ENCODE measurements around the gene STPG4. TPM values are rescaled to one million over a fixed set of nuclear protein-coding genes. Genes with fewer than 3 reads are reported as not detected.

STPG4 gene
- total RNA-seq, 1 experiment from 2014 or later, result 0.13 TPM

GRCh38 chr2:47160211-47160610, 5.1 kb upstream of the STPG4 start:
- Histone ChIP-seq H2BK5ac (ENCODE audit: insufficient read length, low read length) (no peak overlapping the region), H3K4me2 (ENCODE audit: insufficient read depth, insufficient read length, low read length) (no peak overlapping the region), H3K56ac (ENCODE audit: insufficient read length, low read depth, low read length) (no peak overlapping the region), H3K27me3 (ENCODE audit: insufficient read depth, low read length) (no peaks in the 10 kb centered on the region), H3K27ac (ENCODE audit: insufficient read length, low read depth, low read length) (no peak overlapping the region), H3K23ac (ENCODE audit: insufficient read length, low read depth, low read length) (no peak overlapping the region), H2BK15ac (ENCODE audit: low read depth, low read length) (no peak overlapping the region), H4K5ac (ENCODE audit: insufficient read length, low read depth, low read length) (no peak overlapping the region), H2BK120ac (ENCODE audit: low read depth, low read length, poor library complexity, severe bottlenecking) (no peak overlapping the region), H4K91ac (ENCODE audit: insufficient read length, low read depth, low read length) (no peak overlapping the region), H3K4me1 (ENCODE audit: insufficient read depth, low read length) (no peaks in the 10 kb centered on the region), H3K9me3 (ENCODE audit: control insufficient read depth, low read depth, low read length) (no peaks in the 10 kb centered on the region), H3K14ac (ENCODE audit: insufficient read depth, low read length) (no peak overlapping the region), H2BK20ac (ENCODE audit: low read depth, low read length, poor library complexity, severe bottlenecking) (no peak overlapping the region), H3K79me1 (ENCODE audit: insufficient read depth, low read depth, low read length, poor library complexity, severe bottlenecking) (no peaks in the 10 kb centered on the region), H3K23me2 (ENCODE audit: insufficient read length, low read depth, low read length, poor library complexity, severe bottlenecking) (no peaks in the 10 kb centered on the region), H4K8ac (replicated peaks; ENCODE audit: insufficient read length, low read depth, low read length) (no peak overlapping the region), H2AFZ (ENCODE audit: low read length) (no peak overlapping the region), H3K79me2 (ENCODE audit: insufficient read depth, low read length) (peaks cover 6% of the 10 kb centered on the region; the same call in 1 of the 2 replicates), H2AK5ac (ENCODE audit: insufficient read length, low read length) (no peak overlapping the region), H4K20me1 (ENCODE audit: control insufficient read depth, insufficient read depth, insufficient read length) (no peaks in the 10 kb centered on the region), H3K9ac (ENCODE audit: extremely low read depth, insufficient read length, low read length) (no peak overlapping the region), H2BK12ac (ENCODE audit: insufficient read length, low read depth, low read length) (no peak overlapping the region), H3T11ph (ENCODE audit: low read length) (no peak overlapping the region), H3K18ac (ENCODE audit: insufficient read length, low read depth, low read length) (no peak overlapping the region), H3K4ac (ENCODE audit: low read depth, low read length) (no peak overlapping the region)
- H3K4me3 Mint-ChIP-seq, result no peak overlapping the region
- H3K27ac Mint-ChIP-seq, result no peak overlapping the region
- H3K4me1 Mint-ChIP-seq, result no peaks in the 10 kb centered on the region
- peaks cover 31 to 64% (median 51%) of the 10 kb centered on the region in 3 experiments for H3K36me3 Mint-ChIP-seq (ENCODE audit: insufficient read depth in 1 of 3, low read depth in 3 of 3)
- WGBS (ENCODE audit: extremely low coverage, insufficient read length, low lambda C conversion rate), result no CpG with 5 or more reads among the region's 3 CpGs
- TF ChIP-seq, protein P1, sequence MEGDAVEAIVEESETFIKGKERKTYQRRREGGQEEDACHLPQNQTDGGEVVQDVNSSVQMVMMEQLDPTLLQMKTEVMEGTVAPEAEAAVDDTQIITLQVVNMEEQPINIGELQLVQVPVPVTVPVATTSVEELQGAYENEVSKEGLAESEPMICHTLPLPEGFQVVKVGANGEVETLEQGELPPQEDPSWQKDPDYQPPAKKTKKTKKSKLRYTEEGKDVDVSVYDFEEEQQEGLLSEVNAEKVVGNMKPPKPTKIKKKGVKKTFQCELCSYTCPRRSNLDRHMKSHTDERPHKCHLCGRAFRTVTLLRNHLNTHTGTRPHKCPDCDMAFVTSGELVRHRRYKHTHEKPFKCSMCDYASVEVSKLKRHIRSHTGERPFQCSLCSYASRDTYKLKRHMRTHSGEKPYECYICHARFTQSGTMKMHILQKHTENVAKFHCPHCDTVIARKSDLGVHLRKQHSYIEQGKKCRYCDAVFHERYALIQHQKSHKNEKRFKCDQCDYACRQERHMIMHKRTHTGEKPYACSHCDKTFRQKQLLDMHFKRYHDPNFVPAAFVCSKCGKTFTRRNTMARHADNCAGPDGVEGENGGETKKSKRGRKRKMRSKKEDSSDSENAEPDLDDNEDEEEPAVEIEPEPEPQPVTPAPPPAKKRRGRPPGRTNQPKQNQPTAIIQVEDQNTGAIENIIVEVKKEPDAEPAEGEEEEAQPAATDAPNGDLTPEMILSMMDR (conservative IDR thresholded peaks at IDR 0.05), result no peak
- H3K9me3 Mint-ChIP-seq, result no peaks in the 10 kb centered on the region
- DNase-seq, result no peak
- H3K27me3 Mint-ChIP-seq (ENCODE audit: low read depth), result no peaks in the 10 kb centered on the region
